Spleen (tissue), 11 donors: ENCODE data around the gene PUM2. TPM values are rescaled to one million over a fixed set of nuclear protein-coding genes. Genes with fewer than 3 reads are reported as not detected.
"Not testable (repeated sequence)": the region's sequence is repeated elsewhere in the genome, so short reads cannot be mapped to it uniquely, and the experiment has no call there.

Experiments
- DNase-seq: peaks from one replicate; pipeline ENCODE4 v3.0.0-alpha.2; 2020
- H3K27ac ChIP-seq, 8 donors: fragments of 200-600 bp; sonication (generic) in 7 of 8; 1 replicate in 4 of 8; 2 replicates in 4 of 8; pipeline versions ENCODE4 v1.5.0 to v1.8.0; 2016 to 2021; ENCODE audit warnings: inconsistent platforms in 4 of 8, mild to moderate bottlenecking in 4 of 8, moderate library complexity in 1 of 8
- H3K27me3 ChIP-seq, 7 donors: fragments of 200-600 bp; sonication (generic) in 6 of 7; replicated peaks in 1 of 7; 1 replicate in 4 of 7; 2 replicates in 3 of 7; pipeline versions ENCODE4 v1.5.0 to v1.8.0; 2016 to 2021; ENCODE audit warnings: inconsistent platforms in 3 of 7, mild to moderate bottlenecking in 1 of 7
- H3K36me3 ChIP-seq, 6 donors: fragments of 200-600 bp; sonication (generic) in 5 of 6; 1 replicate in 4 of 6; 2 replicates in 2 of 6; pipeline versions ENCODE4 v1.5.0 to v1.8.0; 2016 to 2021; ENCODE audit warnings: inconsistent platforms in 2 of 6
- H3K4me1 ChIP-seq, 6 donors: fragments of 200-600 bp; sonication (generic) in 5 of 6; 1 replicate in 3 of 6; 2 replicates in 3 of 6; pipeline versions ENCODE4 v1.5.0 to v1.8.0; 2016 to 2021; ENCODE audit warnings: inconsistent platforms in 3 of 6
- H3K4me3 ChIP-seq, 8 donors: fragments of 200-600 bp; sonication (generic) in 7 of 8; 1 replicate in 4 of 8; 2 replicates in 4 of 8; pipeline versions ENCODE4 v1.5.0 to v1.8.0; 2016 to 2021; ENCODE audit warnings: inconsistent platforms in 4 of 8, mild to moderate bottlenecking in 4 of 8, moderate library complexity in 2 of 8
- H3K9me3 ChIP-seq, 8 donors: fragments of 200-600 bp; sonication (generic) in 7 of 8; 1 replicate in 4 of 8; 2 replicates in 4 of 8; pipeline versions ENCODE4 v1.5.0 to v1.8.0; 2016 to 2021; ENCODE audit warnings: inconsistent platforms in 4 of 8
- CTCF ChIP-seq, 11 experiments: fragments of 200-600 bp in 7 of 11; fragments of 450-650 bp in 4 of 11; sonication (generic) in 4 of 11; IDR thresholded peaks in 8 of 11; conservative IDR thresholded peaks in 3 of 11; 1 replicate in 7 of 11; 2 replicates in 4 of 11; pipeline versions ENCODE4 v1.4.0 to v1.8.0; 2016 to 2021; ENCODE audit warnings: antibody characterized with exemption in 11 of 11, inconsistent platforms in 4 of 11, mild to moderate bottlenecking in 1 of 11
- POLR2A ChIP-seq, 3 donors: fragments of 450-650 bp; IDR thresholded peaks; one replicate each; pipeline ENCODE4 v1.5.1; 2017; ENCODE audit warnings: antibody characterized with exemption in 3 of 3, mild to moderate bottlenecking in 1 of 3
- POLR2AphosphoS5 ChIP-seq, 3 donors: sonication (generic); formaldehyde crosslinking; IDR thresholded peaks; one replicate each; pipeline ENCODE4 v1.5.1; 2017; ENCODE audit warnings: antibody characterized with exemption in 3 of 3
- WGBS, 5 donors: extraction: QIAGEN DNeasy Blood & Tissue Kit in 3 of 5; methylation state at CpG; one replicate each; pipeline versions ENCODE4 v1.1.5 to v1.1.7; 2013 to 2018; 5-methylcytosine and 5-hydroxymethylcytosine counted together
- intact Hi-C: fragments of 100-400 bp; cut with DNase I; formaldehyde crosslinking; loops from one replicate; pipeline ENCODE4 v1.15.0; 2023; ENCODE audit warnings: low total_unique reads
- polyA plus RNA-seq, 3 donors: library from polyadenylated mRNA; stranded (reverse); fragments of 200-250 nt; gene quantifications; one replicate each; pipeline ENCODE4 v1.2.1, GENCODE V29; 2013
- total RNA-seq, 7 donors: library from RNA; depleted of rRNA in 3 of 7; stranded (reverse); fragments of >200 nt in 3 of 7; fragmentation: NEBNext Ultra II Directional in 4 of 7; extraction: Animal tissue kit (Norgen Biotek cat#: 25700) in 4 of 7; gene quantifications; one replicate each; pipeline versions ENCODE4 v1.1.0 to v1.2.1, GENCODE V29; 2016 to 2021
- donor health status: healthy with polysubstance abuse.
- donor health status: DM: no; HTN: no; CAD: no; lungs with moderate emphysema.
- donor health status: DM: no; HTN: no; CAD: no.
- donor health status: Bipolar disorder and iron deficiency.
- donor health status: healthy.
- donor health status: DM: no; HTN: no; CAD: no.
- donor health status: DM: yes; HTN: yes; CAD: no.

PUM2 gene
- total and polyA plus RNA-seq, 10 donors = 29.2 to 137 (median 91.0) TPM

- Histone ChIP-seq H3K9me3 (peaks cover 0 to 15% (median 4%) of the 10 kb centered on the region in 8 donors), H3K4me3 (no peak overlapping the region), H3K36me3 (no peaks in the 10 kb centered on the region), H3K4me1 (peaks cover 0 to 11% (median 3%) of the 10 kb centered on the region in 6 donors), H3K27me3 (no peaks in the 10 kb centered on the region), H3K27ac (peak overlapping the region in 1 of 8 donors; percentile 28)
- TF ChIP-seq CTCF (IDR thresholded peaks at IDR 0.05 in 8 of 11, conservative IDR thresholded peaks at IDR 0.05 in 3 of 11) (no peak), POLR2A (IDR thresholded peaks at IDR 0.05) (no peak), POLR2AphosphoS5 (IDR thresholded peaks at IDR 0.05) (no peak)
- WGBS, 5 donors = 65 to 82% (median 70%) methylated on average over 3 of the region's 3 CpGs
- intact Hi-C loops = no loop called here
- DNase-seq = no peak
Observed at GRCh38 chr2:20368706-20369105, 18.1 kb upstream of the PUM2 start.

GRCh38 chr2:20367929-20368328 lies 17.3 kb upstream of the PUM2 start:
- H3K36me3 ChIP-seq, H3K27ac ChIP-seq, DNase-seq, intact Hi-C loops, H3K4me3 ChIP-seq, H3K27me3 ChIP-seq: not testable (repeated sequence)
- peaks cover 0 to 15% (median 4%) of the 10 kb centered on the region in 8 donors for H3K9me3 ChIP-seq
- H3K4me1 ChIP-seq = peaks cover 0 to 11% (median 3%) of the 10 kb centered on the region in 6 donors
- 67 to 97% (median 92%) methylated on average over 3 of the region's 3 CpGs for WGBS, 5 donors

DNA sequence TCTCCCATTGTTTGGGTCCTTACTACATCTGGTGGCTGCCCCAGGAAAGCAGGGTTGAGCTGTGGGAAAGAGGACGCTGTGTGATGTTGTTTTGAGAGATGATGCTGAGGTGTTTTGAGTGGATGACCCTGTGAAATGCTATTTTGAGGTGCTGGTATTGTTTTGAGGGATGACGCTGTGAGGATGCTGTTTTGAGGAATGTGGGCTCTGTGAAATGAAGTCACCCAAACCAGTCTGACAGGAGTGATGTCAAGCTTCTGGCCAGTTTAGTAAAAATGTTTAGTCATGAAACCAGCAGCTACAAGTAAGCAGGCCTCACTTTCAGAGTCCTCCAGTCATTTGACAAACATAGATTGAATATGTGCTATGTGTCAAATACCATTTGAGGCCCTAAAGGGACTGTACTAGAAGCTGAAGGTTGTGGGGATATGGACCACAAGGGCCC lies 16.1 kb upstream of the PUM2 start:
- no peak for DNase-seq
- intact Hi-C loops = no loop called here
- Histone ChIP-seq H3K4me3 (no peak overlapping the region), H3K36me3 (no peaks in the 10 kb centered on the region), H3K4me1 (peaks cover 0 to 11% (median 3%) of the 10 kb centered on the region in 6 donors), H3K27me3 (no peaks in the 10 kb centered on the region), H3K27ac (no peak overlapping the region), H3K9me3 (peaks cover 0 to 15% (median 4%) of the 10 kb centered on the region in 8 donors)
- TF ChIP-seq POLR2A (IDR thresholded peaks at IDR 0.05) (no peak), POLR2AphosphoS5 (IDR thresholded peaks at IDR 0.05) (no peak), CTCF (IDR thresholded peaks at IDR 0.05 in 8 of 11, conservative IDR thresholded peaks at IDR 0.05 in 3 of 11) (no peak)
- WGBS, 5 donors = 72 to 96% (median 84%) methylated on average over 2 of the region's 2 CpGs

GRCh38 chr2:20365249-20365817 lies 14.7 kb upstream of the PUM2 start:
- 66 to 78% (median 71%) methylated on average over 7 of the region's 7 CpGs for WGBS, 5 donors
- DNase-seq = no peak
- H3K9me3 ChIP-seq = peaks cover 0 to 15% (median 4%) of the 10 kb centered on the region in 8 donors
- no peak for TF ChIP-seq POLR2AphosphoS5 (IDR thresholded peaks at IDR 0.05)
- TF ChIP-seq POLR2A (IDR thresholded peaks at IDR 0.05) = no peak
- TF ChIP-seq CTCF (IDR thresholded peaks at IDR 0.05 in 8 of 11, conservative IDR thresholded peaks at IDR 0.05 in 3 of 11) = no peak
- no peaks in the 10 kb centered on the region for H3K27me3 ChIP-seq
- intact Hi-C loops = no loop called here
- peak overlapping the region in 1 of 8 donors; percentile 5 for H3K27ac ChIP-seq
- no peak overlapping the region for H3K4me3 ChIP-seq
- H3K4me1 ChIP-seq = peaks cover 0 to 11% (median 3%) of the 10 kb centered on the region in 6 donors
- no peaks in the 10 kb centered on the region for H3K36me3 ChIP-seq
